Measurements from ENCODE around the gene TNPO3.

- no peak for TF ChIP-seq EZH2 (IDR thresholded peaks at IDR 0.05; ENCODE audit: borderline replicate concordance, insufficient read depth, low read length, poor library complexity, severe bottlenecking)
- TF ChIP-seq EP300 (conservative IDR thresholded peaks at IDR 0.05; ENCODE audit: poor library complexity, severe bottlenecking), result no peak
- no peak for TF ChIP-seq POLR2AphosphoS5 (IDR thresholded peaks at IDR 0.05)
- TF ChIP-seq CTCF (IDR thresholded peaks at IDR 0.05; ENCODE audit: poor library complexity, severe bottlenecking), result no peak
- TF ChIP-seq TAF1 (IDR thresholded peaks at IDR 0.05; ENCODE audit: low read depth), result no peak
- TF ChIP-seq REST (IDR thresholded peaks at IDR 0.05; ENCODE audit: borderline replicate concordance), result no peak
- no peak for TF ChIP-seq SMC3 (conservative IDR thresholded peaks at IDR 0.05; ENCODE audit: poor library complexity)
- no peak for TF ChIP-seq RAD21 (conservative IDR thresholded peaks at IDR 0.05)
These were observed 24.5 kb downstream of the TNPO3 start for GRCh38 chr7:129030440-129030839.

Data from neural cell (in vitro differentiated cells).